GM18870 (cell line): ENCODE data around the gene RCN1.
A peak's percentile ranks its signal among the peaks of the same experiment; 100 is the strongest.
"Not testable (repeated sequence)": the region's sequence is repeated elsewhere in the genome, so short reads cannot be mapped to it uniquely, and the experiment has no call there.

Experiments
- ATAC-seq: cut with Tn5 transposase; IDR thresholded peaks from one replicate; pipeline ENCODE4 v1.9.1; 2021; ENCODE audit warnings: moderate library complexity; ENCODE audit not compliant: unreplicated experiment

RCN1 gene

GRCh38 chr11:32090545-32091370 lies at the start of gene RCN1:
TSS of gene RCN1 (plus strand) at chr11:32091074. CDS start at chr11:32091197, 123 bp downstream.
- peak; percentile 19 for ATAC-seq

GRCh38 chr11:32043737-32044136 lies 47.1 kb upstream of the RCN1 start:
- no peak for ATAC-seq

- ATAC-seq: no peak
These were observed 46.6 kb upstream of the RCN1 start for GRCh38 chr11:32044158-32044863.

GRCh38 chr11:32045456-32045855 lies 45.4 kb upstream of the RCN1 start:
- ATAC-seq: no peak

GRCh38 chr11:32050264-32050663 lies 40.6 kb upstream of the RCN1 start:
- no peak for ATAC-seq

GRCh38 chr11:32052215-32052614 lies 38.7 kb upstream of the RCN1 start:
- no peak for ATAC-seq

GRCh38 chr11:32053151-32053888 lies 37.6 kb upstream of the RCN1 start:
- ATAC-seq: no peak

GRCh38 chr11:32055861-32056260 lies 35.0 kb upstream of the RCN1 start:
- ATAC-seq: no peak

GRCh38 chr11:32056438-32056837 lies 34.4 kb upstream of the RCN1 start:
- no peak for ATAC-seq

GRCh38 chr11:32059686-32060462 lies 31.0 kb upstream of the RCN1 start:
- ATAC-seq: no peak

GRCh38 chr11:32062540-32062939 lies 28.3 kb upstream of the RCN1 start:
- no peak for ATAC-seq

GRCh38 chr11:32063031-32063430 lies 27.8 kb upstream of the RCN1 start:
- ATAC-seq: not testable (repeated sequence)

- no peak for ATAC-seq
These were observed 24.8 kb upstream of the RCN1 start for GRCh38 chr11:32065865-32066629.

GRCh38 chr11:32068134-32068870 lies 22.6 kb upstream of the RCN1 start:
- no peak for ATAC-seq

GRCh38 chr11:32069361-32070058 lies 21.4 kb upstream of the RCN1 start:
- no peak for ATAC-seq

- no peak for ATAC-seq
These were observed 20.2 kb upstream of the RCN1 start for GRCh38 chr11:32070692-32071091.

GRCh38 chr11:32071811-32072210 lies 19.1 kb upstream of the RCN1 start:
- ATAC-seq: no peak

- no peak for ATAC-seq
These were observed 17.8 kb upstream of the RCN1 start for GRCh38 chr11:32072872-32073643.
